AG09309 (cell line): ENCODE measurements around the gene WFDC2.

ENCODE experiments used
- DNase-seq: peaks from one replicate; pipeline ENCODE4 v3.0.0-alpha.2; 2010; ENCODE audit warnings: low read depth
- H3K4me3 ChIP-seq: 2 replicates; pipeline ENCODE4 v1.5.1; 2011; ENCODE audit warnings: mild to moderate bottlenecking, low read depth, low read length, moderate library complexity; ENCODE audit not compliant: control insufficient read depth
- TF ChIP-seq, protein P1 (sequence below): IDR thresholded peaks from 2 replicates; pipeline ENCODE4 v1.5.1; 2011; ENCODE audit warnings: mild to moderate bottlenecking, low read depth, low read length, inconsistent platforms; ENCODE audit not compliant: insufficient read depth, control insufficient read depth; ENCODE audit errors: missing control alignments

The WFDC2 gene

GRCh38 chr20:45495501-45495941 is 26.0 kb downstream of the WFDC2 start:
- no peak overlapping the region for H3K4me3 ChIP-seq
- no peak for DNase-seq
- TF ChIP-seq, protein P1, sequence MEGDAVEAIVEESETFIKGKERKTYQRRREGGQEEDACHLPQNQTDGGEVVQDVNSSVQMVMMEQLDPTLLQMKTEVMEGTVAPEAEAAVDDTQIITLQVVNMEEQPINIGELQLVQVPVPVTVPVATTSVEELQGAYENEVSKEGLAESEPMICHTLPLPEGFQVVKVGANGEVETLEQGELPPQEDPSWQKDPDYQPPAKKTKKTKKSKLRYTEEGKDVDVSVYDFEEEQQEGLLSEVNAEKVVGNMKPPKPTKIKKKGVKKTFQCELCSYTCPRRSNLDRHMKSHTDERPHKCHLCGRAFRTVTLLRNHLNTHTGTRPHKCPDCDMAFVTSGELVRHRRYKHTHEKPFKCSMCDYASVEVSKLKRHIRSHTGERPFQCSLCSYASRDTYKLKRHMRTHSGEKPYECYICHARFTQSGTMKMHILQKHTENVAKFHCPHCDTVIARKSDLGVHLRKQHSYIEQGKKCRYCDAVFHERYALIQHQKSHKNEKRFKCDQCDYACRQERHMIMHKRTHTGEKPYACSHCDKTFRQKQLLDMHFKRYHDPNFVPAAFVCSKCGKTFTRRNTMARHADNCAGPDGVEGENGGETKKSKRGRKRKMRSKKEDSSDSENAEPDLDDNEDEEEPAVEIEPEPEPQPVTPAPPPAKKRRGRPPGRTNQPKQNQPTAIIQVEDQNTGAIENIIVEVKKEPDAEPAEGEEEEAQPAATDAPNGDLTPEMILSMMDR, result no peak

- no peak for DNase-seq
- no peak overlapping the region for H3K4me3 ChIP-seq
- TF ChIP-seq, protein P1, result no peak
Observed at GRCh38 chr20:45496166-45496565, 26.6 kb downstream of the WFDC2 start.

DNA sequence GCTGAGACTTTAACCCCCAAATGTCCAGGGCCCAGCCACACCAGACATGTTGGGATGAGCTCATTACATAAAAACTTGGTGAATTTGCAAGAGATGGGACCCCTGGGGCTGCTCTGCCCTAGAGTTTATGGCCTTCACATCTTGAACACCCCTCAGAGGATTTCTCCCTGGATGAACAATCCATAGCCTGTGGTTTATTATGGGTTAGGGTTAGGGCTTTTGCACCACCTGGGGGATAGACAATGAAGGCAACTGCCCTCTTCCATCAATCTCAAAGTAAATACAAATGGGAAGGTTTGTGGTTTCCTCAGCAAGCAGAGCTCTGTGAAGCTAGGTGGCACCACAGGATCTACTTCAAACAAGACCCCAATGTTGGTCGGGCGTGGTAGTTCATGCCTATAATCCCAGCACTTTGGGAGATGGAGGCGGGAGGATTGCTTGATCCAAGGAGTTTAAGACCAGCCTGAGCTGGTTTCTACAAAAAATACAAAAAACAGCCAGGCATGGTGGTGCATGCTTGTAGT is 28.5 kb downstream of the WFDC2 start:
- TF ChIP-seq, protein P1, result no peak
- H3K4me3 ChIP-seq, result no peak overlapping the region
- DNase-seq, result no peak

DNA sequence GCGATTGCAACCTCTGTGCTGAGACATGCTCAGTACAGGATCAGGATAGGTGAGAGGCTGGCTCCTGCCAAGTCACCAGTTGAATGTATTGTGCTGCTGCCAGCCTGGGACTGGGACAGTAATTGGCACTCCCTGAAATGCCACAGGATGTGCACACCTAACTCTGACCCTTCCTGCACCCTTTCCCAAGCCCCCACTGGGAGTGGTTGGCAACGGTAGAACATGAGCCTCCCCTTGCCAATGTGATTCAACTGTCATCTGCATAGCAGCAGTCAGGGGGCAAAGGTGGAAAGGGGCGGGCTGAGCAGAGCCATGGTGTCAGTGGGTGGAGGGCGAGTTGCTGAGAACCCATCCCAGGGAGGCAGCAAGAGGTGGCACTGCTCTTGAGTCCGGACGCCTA is 30.5 kb downstream of the WFDC2 start:
- no peak overlapping the region for H3K4me3 ChIP-seq
- TF ChIP-seq, protein P1, result no peak
- no peak for DNase-seq

DNA sequence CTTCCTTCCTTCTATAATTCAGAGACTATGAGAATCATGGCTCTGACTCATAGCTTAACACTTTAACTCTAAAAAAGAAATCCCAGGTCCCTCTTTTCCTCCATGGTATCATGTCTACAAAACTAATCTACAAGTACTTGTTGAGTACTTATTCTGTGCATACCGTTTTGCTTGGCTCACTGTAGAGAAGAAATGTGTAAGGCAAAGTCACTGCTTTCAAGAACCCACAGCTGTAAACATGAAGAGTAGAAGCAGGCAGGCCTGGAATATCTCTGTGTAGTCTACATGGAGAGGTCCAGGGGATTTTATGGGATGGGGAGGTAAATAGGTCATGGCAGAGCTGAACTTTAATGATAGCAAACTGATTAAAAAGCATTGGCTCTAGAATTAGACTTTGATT is 32.0 kb downstream of the WFDC2 start:
- TF ChIP-seq, protein P1, result no peak
- H3K4me3 ChIP-seq, result no peak overlapping the region
- no peak for DNase-seq

DNA sequence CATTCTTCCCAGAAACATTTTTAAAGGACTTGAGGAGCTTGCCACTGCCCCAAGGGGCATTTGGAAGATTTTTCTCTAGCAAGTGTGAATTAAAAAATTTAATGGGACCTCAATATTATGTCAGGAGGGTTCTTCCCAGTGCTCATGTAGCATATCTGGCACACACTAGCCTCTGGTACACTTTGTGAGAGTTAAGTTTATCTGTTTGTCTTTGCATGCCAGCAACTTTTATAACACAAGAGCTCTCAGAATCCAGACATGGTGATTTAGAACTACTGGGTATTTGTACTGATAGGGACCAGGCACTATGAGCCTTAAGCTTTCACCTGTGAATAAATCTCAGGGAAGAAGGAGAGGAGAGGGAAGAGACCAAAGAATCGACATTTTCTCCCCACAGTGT is 33.0 kb downstream of the WFDC2 start:
- no peak for DNase-seq
- TF ChIP-seq, protein P1, result no peak
- H3K4me3 ChIP-seq, result no peak overlapping the region

DNA sequence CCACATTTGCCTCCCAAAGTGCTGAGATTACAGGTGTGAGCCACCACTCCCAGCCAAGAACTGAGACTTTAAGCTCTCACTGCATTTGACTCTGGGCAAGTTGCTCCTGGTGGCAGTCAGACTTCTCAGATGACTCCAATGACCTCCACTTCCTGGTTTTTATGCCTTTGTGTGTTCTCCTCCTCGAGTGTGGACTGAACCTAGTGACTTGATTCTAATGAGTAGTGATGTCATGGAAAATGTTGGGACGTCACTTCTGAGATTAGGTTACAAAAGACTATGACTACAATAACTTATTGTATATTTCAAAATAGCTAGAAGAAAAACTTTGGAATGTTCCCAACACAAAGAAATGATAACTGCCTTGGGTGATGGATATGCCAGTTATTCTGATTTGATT is 33.9 kb downstream of the WFDC2 start:
- H3K4me3 ChIP-seq, result no peak overlapping the region
- TF ChIP-seq, protein P1, result no peak
- DNase-seq, result no peak
